GM19025 (cell line): ENCODE data around the gene PGRMC1.
"Not testable (repeated sequence)": the region's sequence is repeated elsewhere in the genome, so short reads cannot be mapped to it uniquely, and the experiment has no call there.

ENCODE experiments used
- ATAC-seq: cut with Tn5 transposase; IDR thresholded peaks from one replicate; pipeline ENCODE4 v1.9.1; 2021; ENCODE audit warnings: mild to moderate bottlenecking, low read depth, moderate library complexity; ENCODE audit not compliant: unreplicated experiment

Gene PGRMC1

DNA sequence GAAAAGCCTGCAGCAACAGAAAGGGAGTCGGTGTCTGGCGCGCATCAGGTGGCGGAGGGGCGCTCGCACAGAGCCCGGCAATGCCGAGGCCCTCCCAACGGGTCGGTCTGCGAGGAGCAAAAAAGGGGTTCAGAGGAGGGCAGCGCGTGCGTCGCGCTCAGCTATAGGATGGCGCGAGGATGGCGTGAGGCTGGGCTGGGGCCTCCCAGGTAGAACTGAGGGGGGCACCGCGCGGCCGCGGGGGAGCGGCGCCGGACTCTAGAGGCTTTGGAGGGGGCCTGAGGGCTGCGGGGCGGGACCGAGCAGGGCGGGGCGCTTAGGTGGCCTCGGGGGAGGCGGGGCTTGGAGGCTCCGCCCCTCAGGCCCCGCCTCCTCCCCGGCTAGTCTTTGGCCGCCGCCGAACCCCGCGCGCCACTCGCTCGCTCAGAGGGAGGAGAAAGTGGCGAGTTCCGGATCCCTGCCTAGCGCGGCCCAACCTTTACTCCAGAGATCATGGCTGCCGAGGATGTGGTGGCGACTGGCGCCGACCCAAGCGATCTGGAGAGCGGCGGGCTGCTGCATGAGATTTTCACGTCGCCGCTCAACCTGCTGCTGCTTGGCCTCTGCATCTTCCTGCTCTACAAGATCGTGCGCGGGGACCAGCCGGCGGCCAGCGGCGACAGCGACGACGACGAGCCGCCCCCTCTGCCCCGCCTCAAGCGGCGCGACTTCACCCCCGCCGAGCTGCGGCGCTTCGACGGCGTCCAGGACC, at the start of gene PGRMC1:
Gene PGRMC1 (plus strand): TSS at position 414 of the 751 bp plus-strand sequence. CDS start 79 bp downstream, at position 493.
- ATAC-seq, result peak; percentile 94

DNA sequence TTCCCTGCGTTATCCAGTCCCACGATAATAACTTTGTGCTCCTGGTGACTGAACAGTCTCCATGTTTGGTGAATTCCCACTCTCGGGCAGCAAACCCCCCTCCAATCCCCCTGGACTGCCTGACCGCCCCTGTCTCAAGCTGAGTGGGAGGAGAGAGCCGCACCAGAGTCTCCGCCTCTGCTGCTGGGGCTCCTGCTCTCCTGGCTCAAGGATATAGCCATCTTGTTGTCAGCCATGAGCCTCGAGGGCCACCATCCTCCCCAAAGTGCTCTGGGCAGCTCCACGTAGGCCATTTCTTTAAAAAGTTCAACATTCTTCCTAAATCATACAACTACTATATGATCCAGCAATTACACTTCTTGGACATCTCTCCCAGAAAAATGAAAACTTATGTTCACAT, 49.3 kb upstream of the PGRMC1 start:
- no peak for ATAC-seq

DNA sequence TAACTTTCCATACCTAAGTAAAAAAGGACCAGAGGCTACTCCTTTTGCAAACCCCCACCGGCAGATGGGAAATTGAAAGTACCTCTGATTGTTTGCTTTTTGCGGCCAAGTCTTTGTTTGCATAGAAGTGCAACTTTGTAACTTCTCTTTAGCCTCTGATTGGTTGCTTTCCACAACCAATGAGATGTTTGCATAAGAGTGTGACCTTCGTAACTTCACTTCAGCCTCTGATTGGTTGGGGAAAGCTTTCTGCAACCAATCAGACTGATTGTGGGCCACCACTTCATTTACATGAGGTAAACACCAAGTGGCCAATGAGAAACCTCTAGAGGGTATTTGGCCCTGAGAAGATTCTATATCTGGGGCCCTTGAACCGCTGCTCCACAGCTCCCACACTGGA, 48.8 kb upstream of the PGRMC1 start:
- no peak for ATAC-seq

DNA sequence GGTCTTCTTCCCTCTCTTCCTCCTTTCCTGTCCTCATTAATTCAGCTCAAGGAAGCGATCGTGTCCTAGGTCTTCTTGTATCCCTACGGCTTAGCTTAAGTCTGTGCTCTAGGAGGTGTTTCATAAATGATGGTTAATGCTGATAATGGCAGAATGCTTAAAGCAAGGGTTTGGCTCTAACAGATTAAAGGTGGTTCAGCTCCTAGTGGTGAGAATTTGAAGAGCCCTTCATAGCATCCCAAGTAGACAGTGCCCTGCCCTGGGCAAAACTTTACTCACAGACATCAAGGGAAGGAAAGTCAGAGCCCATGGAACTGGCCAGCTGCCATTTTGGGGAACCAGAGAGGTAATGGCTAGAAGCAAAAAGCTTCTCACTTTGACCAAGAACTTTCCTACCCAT, 47.0 kb upstream of the PGRMC1 start:
- ATAC-seq, result no peak

DNA sequence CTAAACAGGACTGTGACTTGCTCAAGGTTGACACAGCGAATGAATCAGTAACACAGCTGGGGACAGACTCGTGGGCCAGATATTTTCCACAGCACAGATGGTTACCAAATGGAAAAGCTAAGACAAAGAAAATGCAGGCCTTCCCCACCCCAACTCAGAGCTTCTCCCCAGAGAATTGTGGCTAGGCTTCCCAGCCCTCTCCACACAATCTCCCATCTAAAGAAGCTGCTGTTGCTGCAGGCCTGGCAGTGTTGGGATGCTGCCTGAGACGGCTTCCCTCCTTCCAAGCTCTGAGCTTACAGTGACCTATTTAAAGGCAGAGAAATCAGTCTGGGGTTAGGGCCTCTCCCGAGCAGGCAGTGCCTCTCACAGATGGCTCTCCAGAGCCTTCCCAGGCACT, 46.5 kb upstream of the PGRMC1 start:
- ATAC-seq, result no peak

DNA sequence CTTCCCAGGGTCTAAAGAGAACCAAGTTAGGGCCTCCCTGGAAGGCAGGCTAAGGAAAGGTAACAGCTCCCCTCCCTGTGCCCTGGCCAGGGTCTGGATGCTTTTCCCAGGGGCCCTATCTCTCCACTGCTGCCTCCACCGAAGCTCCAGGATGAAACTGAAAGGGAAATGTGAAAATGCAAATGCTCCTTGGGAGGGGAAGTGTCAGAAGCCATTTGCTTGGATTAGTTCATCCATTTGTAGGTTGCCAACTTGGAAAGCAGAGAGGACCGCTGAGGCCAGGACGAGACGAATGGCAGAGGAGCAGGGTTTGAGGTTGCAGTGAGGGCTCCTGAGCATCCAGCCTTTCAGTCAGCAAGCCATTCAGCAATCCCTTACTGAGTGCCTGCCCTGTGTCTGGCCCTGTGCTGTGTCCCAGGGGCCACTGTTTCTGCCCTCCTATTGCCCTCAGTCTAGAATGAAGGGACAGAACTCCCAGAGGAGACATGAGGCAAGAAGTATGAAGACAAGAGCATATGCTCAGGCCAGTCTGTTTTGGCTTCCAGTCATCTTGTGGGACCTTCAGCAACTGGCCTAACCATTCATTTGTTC, 45.9 kb upstream of the PGRMC1 start:
- no peak for ATAC-seq

DNA sequence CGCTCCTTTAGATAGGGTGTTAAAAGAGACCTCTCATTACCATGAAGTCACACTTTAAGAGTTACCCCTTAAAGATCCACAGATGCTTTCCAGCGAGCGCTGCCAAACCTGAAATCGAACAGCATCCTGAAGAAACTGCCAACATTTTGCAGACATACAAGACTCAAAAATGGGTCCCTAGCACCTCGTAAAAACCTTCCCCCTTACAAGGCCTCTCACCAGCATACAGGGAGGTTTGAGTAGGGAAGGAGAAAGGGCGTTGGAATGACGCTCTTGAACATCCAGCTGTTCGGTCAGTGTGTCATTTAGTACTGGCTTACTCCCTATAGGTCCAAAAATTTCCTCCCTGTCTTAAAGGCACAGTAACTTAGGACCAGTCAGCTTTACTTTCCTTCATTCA, 45.3 kb upstream of the PGRMC1 start:
- no peak for ATAC-seq

DNA sequence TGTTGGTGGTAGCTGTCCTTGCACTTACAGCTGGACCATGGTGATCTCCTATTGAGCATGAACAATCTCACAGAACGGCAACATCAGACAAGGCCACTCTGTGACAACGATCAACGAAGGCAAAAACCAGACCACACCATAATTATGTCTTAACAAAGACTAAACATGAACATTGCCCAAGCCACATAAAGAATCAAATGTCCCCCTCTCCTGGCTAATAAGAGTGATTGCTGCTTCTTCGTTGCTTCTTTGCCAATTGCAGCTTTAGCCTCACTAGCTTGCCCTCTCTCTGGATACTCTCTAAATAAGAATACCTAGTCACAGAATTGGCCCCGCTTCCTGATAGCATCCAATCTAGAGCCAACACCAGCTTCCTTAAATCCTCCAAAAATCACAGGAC, 41.5 kb upstream of the PGRMC1 start:
- no peak for ATAC-seq

DNA sequence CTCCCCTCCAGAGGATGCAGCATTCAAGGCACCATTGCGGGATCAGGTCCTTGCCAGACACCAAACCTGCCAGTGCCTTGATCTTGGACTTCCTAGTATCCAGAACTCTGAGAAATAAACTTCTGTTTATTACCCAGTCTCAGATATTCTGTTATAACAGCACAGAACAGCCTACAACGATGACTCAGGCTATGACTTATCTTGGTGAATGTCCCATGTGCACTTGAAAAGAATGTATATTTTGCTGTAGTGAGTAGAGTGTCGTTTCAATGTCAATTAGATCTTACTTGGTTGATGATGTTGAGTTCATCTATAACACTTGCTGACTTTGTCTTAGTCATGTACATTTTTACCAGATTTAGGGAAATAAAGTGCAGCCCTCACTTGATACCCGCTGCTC, 34.5 kb upstream of the PGRMC1 start:
- ATAC-seq, result no peak

DNA sequence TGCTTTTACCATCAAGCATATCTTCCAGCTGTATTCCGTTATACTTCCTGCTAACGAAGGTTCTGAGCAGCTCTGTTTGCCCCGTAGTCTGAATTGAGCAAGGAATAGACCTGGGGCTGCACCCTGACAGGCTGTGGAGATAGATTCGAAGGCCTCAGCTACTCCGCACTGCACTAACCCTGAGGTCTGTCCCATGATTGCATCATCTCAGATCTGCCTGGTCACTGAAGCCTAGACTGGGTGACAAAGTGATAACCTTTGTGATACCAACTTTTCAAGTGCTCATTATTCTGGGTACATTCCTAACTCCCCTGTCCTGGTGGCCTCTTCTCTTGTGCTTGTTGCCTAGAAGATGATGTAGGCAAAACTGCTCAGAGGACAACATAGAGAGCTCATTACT, 29.9 kb upstream of the PGRMC1 start:
- no peak for ATAC-seq

DNA sequence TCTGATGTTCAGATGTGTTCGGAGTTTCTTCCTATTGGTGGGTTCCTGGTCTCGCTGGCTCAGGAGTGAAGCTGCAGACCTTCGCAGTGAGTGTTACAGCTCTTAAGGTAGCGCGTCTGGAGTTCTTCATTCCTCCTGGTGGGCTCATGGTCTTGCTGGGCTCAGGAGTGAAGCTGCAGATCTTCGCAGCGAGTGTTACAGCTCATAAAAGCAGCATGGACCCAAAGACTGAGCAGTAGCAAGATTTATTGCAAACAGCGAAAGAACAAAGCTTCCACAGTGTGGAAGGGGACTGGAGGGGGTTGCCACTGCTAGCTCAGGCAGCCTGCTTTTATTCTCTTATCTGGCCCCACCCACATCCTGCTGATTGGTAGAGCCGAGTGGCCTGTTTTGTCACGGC, 28.6 kb upstream of the PGRMC1 start:
- ATAC-seq, result not testable (repeated sequence)

DNA sequence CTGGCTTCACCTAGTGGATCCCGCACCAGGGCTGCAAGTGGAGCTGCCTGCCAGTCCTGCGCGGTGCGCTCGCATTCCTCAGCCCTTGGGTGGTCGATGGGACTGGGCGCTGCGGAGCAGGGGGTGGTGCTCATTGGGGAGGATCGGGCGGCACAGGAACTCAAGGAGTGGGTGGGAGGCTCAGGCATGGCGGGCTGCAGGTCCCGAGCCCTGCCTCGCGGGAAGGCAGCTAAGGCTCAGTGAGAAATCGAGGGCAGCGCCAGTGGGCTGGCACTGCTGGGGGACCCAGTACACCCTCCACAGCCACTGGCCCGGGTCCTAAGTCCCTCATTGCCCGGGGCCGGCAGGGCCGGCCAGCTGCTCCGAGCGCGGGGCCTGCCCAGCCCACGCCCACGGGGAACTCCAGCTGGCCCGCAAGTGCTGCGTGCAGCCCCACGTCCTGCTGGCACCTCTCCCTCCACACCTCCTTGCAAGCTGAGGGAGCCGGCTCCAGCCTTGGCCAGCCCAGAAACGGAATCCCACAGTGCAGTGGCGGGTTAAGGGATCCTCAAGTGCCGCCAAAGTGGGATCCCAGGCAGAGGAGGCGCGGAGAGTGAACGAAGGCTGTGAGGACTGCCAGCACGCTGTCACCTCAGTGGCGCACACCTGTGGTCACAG, 27.6 kb upstream of the PGRMC1 start:
- ATAC-seq, result no peak

DNA sequence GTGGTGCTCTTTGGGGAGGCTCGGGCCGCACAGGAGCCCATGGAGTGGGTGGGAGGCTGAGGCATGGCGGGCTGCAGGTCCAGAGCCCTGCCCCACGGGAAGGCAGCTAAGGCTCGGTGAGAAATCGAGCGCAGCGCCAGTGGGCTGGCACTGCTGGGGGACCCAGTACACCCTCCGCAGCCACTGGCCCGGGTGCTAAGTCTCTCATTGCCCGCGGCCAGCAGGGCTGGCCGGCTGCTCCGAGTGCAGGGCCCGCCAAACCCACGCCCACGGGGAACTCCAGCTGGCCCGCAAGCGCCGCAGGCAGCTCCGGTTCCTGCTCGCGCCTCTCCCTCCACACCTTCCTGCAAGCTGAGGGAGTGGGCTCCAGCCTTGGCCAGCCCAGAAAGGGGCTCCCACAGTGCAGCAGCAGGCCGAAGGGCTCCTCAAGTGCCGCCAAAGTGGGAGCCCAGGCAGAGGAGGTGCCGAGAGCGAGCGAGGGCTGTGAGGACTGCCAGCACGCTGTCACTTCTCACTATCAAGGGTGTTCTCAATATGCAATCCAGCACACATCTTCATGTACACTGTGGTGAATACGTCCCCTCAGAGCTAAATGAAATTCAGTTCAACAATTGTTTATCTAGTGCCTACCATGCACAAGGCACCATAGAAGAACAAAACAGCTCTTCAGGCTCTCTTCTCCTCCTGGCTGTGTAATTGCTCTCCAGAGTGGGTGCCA, 25.0 kb upstream of the PGRMC1 start:
- ATAC-seq, result not testable (repeated sequence)

DNA sequence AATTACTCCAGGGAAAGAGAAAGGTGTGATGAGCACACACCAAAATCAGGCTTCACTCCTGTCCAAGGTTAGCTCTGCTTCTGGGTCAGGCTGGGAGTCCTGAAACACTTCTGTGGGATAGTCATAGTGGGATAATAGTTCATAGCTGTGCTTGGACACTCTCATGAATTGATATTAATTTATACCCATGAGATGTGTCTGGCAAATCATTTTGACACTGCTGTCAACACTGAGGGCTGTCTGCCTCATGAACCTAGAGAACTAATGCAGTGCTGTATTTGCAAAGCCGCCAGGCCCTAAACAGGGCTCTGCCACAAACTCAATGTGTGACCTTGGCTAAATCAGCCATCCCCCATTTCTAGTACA, 24.5 kb upstream of the PGRMC1 start:
- ATAC-seq, result no peak

DNA sequence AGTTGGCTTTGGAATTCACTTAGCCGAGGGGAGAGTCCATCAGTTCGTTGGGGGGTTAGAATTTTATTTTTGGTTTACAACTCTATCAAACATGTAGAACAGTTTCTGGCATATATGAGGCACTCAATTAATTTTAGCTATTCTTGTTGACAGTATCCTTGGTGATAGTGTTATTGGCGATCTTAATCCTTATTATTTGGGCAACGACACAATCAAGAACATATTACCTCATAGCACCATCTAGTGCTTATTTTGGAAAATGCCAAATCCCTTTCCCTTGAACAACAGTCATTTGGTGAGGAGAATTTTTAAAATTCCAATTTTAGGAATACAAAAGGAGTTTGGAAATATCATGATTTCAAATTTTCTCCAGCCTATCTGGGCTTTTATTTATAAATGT, 17.9 kb upstream of the PGRMC1 start:
- no peak for ATAC-seq

DNA sequence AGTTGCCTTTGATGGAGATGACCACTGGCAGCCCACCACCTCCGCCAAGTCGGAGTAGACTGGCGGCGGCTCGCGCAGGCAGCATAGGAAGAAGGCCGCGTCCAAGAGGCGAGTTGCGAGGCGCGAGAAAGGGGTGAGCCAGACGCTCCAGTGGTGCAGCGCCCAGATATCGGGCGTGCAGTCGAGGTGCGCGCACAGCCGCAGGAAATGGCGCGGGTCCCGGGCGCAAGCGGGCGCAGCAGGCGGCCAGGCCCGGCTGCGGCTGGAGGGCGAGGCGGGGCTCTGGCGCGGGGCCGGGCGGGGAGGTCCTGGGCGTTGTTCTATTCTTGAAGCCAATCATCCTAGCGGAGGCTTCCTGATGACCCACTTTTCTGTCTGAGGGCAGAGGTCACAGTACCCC, 13.2 kb upstream of the PGRMC1 start:
- no peak for ATAC-seq

DNA sequence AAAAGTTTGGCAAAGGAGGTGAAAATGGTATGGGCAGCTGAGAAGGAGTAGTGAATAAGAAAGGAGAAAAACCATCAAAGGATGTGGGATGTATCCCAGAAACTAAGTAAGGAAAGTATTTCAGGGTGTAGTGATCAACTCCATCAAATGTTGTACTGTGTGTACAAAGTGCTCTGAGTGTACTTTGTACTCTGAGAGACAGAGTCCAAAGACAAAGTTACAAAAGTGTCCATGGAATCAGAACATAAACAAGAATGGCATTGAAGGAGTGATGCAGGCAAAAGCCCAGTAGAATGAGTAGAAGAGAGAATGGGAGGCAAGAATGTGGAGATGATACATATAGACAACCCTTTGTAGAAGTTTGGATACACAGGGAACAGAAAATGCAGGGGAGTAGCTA, 12.3 kb upstream of the PGRMC1 start:
- ATAC-seq, result no peak

DNA sequence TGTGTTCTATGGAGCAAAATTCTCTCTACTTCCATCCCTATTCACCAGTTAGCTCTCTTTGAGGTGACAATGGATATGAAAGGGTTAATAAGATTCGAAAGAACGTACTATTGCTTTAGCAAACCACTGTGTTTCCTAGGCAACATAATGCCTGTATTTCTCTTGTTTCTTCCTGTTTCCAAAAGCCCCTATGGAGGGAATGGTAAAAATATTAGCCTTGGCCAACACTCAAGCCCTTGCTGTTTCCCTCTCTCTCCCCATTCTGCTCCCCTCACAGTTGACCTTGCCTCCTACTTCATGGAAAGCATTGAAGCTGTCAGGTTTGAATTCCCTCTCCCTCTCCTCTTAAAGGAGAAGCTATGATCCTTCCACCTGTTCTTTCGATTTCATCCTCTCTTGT, 9.6 kb upstream of the PGRMC1 start:
- no peak for ATAC-seq

DNA sequence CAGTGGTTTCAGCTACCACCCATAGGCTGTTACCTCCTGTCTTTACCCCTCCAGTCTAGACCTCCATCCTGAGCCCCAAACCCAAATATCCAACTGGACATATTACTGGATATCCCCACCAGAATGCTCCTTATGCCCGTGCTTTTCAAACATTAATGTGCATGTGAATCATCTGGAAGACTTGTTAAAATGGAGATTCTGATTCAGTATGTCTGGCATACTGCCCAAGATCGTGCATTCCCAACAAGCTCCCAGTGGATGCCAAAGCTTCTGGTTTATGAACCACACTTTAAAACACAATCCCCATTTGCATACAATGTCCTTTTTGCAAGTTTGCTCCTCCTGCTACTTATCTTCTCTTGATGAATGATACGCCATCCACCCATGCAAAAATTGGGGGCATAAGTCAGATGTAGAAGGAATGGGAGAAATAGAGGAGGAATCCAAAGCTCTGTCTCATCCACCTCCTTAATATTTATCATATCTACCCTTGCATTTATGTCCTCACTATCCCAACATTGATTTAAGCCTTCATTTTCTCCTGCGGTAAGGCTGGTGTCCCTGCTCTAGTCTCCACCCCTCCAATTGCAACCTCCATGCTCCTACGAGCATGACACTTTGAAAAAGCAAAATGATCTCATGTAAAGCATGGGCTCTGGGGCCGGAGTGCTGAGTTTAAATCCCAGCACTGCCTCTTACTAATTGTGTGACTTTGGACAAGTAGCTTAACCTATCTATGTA, 7.4 kb upstream of the PGRMC1 start:
- no peak for ATAC-seq

DNA sequence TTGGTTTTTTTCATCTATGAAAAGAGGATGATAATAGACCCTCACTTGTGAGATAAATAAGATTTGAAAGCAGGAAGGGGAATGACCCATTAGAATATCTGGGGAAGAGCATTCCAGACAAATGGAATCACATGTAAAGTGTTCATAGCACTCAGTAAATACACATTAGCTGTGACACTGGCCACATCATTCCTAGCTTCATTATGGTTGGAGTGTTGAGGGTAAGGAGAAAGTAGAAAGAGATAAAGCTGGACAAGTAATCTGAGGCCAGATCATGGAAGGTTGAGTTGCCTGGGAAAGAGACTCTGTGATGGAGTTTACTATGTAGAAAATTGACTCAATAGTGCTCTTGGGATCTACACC, 6.9 kb upstream of the PGRMC1 start:
- ATAC-seq, result no peak

DNA sequence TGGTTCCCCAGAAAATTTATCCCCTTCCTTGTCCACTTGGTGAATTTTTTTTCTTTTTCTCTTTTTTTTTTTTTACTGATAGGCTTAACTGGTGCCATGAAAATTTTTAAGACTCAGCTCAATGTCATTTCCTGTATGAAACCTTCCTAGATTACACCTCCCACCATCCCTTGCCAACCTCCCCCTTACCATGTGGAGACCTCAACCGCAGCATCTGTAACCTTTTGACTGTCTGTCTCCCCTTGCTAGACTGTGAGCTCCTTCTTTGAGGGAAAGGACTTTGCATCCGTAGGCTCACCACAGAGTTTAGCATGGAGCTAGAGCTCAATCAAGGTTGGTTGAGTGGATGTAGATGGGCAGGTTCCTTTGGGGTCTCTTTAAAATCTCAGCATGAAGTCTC, 5.2 kb upstream of the PGRMC1 start:
- no peak for ATAC-seq
